ENCODE data around the gene CALHM3.

Gene CALHM3

DNA sequence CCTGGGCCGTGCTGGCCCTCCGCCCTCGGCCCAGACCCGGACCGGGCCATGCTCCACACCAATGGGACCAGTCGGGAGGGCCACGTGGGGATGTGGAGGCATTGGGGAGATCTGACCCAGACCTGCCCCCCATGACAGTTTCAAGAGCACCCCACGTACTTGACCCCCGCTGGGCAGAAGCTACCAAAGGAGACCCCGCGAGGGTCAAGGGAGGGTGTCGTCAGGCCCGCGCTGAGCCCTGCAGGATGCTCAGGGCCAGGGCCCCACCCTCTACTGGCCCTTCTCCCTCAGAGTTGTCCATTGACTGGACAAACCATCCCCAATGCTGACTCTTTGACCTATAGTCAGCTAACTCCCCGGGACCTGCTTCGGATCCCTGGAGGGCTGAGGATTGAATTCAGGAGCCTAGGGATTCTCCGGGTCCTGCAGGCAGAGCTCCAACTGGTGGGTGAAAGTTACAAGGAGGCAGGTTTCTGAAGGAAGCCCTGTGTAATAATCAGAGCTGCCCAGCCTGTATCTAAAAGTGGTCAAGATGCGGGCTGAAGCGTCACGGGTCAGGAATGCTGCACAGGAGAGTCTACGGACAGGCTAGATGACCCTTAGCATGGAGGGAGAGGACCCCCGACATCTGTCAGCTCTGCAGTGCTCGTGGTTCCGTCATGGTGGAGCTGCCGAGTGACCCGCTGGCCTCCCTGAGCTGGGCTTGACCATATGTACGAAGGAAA, 26.4 kb downstream of the CALHM3 start:
- peak; percentile 5 for DNase-seq (ENCODE audit: low read depth)
- peak overlapping the region; percentile 87 for H3K4me3 ChIP-seq (ENCODE audit: low read length)
- TF ChIP-seq, protein P1, sequence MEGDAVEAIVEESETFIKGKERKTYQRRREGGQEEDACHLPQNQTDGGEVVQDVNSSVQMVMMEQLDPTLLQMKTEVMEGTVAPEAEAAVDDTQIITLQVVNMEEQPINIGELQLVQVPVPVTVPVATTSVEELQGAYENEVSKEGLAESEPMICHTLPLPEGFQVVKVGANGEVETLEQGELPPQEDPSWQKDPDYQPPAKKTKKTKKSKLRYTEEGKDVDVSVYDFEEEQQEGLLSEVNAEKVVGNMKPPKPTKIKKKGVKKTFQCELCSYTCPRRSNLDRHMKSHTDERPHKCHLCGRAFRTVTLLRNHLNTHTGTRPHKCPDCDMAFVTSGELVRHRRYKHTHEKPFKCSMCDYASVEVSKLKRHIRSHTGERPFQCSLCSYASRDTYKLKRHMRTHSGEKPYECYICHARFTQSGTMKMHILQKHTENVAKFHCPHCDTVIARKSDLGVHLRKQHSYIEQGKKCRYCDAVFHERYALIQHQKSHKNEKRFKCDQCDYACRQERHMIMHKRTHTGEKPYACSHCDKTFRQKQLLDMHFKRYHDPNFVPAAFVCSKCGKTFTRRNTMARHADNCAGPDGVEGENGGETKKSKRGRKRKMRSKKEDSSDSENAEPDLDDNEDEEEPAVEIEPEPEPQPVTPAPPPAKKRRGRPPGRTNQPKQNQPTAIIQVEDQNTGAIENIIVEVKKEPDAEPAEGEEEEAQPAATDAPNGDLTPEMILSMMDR (conservative IDR thresholded peaks at IDR 0.05; ENCODE audit: low read length), result no peak

DNA sequence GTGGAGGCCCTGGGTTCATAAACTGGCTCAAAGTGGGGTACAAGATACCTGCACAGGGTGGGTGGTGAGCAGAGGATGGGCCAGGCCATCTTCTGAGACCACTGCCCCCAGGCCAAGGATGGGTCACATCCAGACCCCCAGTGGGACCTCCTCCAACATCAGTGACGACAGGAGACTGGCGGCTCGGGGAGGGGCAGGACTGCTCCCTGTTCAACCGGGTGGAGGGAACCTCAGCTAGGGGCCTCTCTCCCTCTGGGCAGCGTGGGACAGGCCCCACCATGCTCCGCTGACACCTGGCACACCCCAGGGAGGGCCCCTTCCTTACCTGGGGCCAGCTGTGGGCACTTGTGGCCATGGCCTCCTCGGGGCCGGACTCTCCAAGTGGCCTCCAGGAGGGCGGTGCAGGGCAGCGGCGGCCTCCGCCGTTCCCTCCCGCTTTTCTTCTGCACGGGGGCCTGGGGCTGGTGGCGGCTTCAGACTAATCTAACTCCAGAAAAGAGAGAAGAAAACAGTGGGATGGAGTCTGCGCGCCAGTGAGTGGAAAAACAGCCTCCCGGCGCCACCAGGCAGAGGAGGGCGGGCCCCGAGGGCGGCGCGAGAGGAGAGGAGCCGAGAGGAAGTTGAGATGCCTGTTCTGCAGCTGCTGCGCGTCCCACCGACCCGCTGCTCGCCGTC, 27.1 kb downstream of the CALHM3 start, which contains the start of gene CALHM2:
Gene CALHM2, minus strand, starts transcription at position 540 of the 675 bp plus-strand sequence. CDS start 2,429 bp downstream, outside the sequence.
- peak; percentile 46 for DNase-seq (ENCODE audit: low read depth)
- TF ChIP-seq, protein P1 (conservative IDR thresholded peaks at IDR 0.05; ENCODE audit: low read length), result no peak
- peak within 1 kb of the TSS; percentile 87 for H3K4me3 ChIP-seq (ENCODE audit: low read length)

DNA sequence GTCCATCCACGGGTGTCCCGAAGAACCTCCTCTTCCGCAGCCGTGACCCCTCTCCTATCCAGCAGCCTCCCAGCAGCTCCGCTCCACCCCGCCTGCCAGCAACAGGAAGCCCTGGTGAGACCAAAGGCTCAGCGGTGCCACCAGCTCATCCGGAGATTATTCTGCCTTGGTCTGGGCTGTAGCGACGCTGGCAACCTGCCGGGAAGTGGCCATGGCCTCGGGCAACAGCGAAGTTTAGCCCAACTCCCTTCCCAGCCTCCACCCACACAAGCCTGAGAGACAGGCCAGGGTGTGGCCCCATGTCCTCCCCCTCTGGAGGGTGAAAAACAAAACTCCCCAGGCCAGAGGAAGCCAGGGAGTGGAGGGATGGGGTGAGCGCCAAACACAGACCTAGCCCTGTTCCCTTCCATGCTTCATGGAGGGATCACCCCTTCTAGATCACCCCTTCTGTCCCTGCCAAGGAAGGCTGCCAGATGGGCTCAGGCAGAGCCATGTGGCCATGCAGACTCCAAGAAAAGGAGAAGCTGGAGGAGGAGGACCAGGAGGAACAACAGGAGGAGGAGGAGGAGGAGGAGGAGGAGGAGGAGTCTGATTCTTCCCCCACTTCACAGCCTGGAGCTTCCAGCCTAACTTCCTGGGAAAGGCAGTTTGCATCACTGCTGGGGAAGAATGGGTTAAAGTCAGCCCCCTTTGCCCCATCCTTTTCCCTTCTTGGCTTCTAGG, 27.8 kb downstream of the CALHM3 start:
- DNase-seq (ENCODE audit: low read depth), result peak; percentile 65
- H3K4me3 ChIP-seq (ENCODE audit: low read length), result peak overlapping the region; percentile 87
- TF ChIP-seq, protein P1 (conservative IDR thresholded peaks at IDR 0.05; ENCODE audit: low read length), result no peak

DNA sequence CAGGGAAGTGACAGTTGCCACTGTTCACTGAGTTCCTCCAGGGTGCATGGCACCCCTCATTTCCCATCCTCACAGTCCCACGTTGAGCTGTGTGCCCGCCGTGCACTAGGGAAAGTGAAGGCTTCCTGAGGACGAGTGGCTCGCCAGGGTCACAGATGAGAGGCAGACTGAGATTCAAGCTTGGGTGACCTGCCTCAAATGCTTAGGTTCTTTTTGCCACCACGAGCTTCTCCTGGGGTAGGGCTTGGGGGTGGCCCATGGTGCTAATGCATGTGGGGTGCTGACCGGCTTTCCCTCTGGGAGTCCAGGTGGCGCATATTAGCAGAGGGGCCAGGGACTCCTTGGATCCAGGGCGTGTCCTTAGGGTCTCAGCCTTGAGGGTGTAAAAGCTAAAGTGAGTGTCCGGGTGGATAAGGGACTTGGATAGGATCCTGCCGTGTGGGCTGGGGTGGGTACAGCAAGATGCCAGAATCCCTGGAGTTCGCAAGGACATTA, 28.8 kb downstream of the CALHM3 start:
- peak overlapping the region; percentile 87 for H3K4me3 ChIP-seq (ENCODE audit: low read length)

DNA sequence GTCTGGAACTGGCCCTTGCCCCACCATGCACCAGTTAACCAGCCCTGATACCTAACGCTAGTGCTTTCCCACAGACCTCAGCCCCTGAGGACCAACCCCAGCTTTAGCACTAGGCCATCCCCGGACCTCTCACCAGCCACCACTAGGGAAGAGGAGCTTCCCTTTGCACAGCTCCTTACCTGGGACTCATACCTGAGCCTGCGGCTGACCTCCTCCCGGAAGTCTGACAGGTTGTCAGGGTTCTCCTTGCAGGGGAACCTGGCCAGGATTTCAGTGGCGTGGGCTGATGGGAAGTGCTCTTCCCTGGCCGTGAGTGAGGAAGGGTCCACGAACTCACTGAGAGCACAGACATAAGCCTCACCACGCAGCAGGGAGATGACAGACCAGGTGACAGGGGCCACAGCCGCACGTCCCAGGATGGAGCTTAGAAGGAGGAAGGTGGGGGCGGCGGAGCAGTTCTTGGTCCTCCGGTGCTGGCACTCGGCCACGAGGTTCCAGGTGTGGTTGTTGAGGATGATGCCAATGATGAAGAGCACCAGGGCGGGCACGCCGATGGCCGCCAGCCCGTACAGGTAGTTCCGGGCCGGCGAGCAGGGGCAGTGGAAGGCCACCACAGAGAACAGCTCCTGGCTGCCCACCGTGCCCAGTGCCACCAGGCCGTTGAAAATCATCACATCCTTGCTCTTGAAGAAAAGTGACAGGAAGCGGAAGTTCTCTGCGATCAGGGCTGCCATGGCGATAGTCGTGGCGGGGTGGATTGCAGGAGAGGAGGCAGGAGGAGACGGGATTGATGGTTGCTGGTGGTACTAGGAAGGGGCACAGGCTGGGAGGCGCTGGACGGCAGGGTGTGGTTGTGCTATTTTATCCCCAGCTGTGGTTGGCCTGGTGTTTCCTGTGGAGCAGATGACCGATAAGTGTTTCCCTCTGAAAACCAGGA, 29.6 kb downstream of the CALHM3 start:
- TF ChIP-seq, protein P1 (conservative IDR thresholded peaks at IDR 0.05; ENCODE audit: low read length), result no peak
- DNase-seq (ENCODE audit: low read depth), result no peak
- H3K4me3 ChIP-seq (ENCODE audit: low read length), result peak overlapping the region; percentile 87

More for the DNA sequence above, 28.8 kb downstream of the CALHM3 start:
- TF ChIP-seq, protein P1 (conservative IDR thresholded peaks at IDR 0.05; ENCODE audit: low read length), result no peak
- DNase-seq (ENCODE audit: low read depth), result no peak

DNA sequence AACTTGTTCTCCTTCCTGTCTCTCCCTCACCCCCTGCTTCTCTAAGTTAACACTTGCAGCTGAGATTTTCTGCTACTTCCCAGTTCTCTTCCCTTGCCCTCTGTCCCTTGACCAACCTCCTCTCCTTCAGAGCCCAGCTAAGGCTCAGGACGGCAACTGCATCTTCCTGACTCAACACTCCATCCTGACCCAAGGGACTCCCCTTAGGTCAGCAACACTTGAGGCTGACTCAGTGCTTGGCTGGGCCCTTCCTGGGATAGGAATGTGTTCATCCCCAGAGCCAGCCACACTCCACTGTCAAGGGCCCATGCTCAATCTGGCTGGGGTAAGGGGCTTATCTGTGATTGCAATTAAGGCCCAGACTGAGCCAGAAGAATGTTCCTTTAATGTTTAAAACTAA, 30.3 kb downstream of the CALHM3 start:
- DNase-seq (ENCODE audit: low read depth), result peak; percentile 87
- TF ChIP-seq, protein P1 (conservative IDR thresholded peaks at IDR 0.05; ENCODE audit: low read length), result no peak
- H3K4me3 ChIP-seq (ENCODE audit: low read length), result peak overlapping the region; percentile 29; the same call in 1 of the 2 replicates
